Cardiac atrium fibroblast (primary cell): ENCODE data around the gene RCOR2. TPM values are rescaled to one million over a fixed set of nuclear protein-coding genes. Genes with fewer than 3 reads are reported as not detected.

Experiments
- total RNA-seq: library from RNA; depleted of rRNA; stranded (reverse); fragments of >200 nt; gene quantifications from 2 replicates; pipeline ENCODE4 v1.2.3, GENCODE V29; 2015

RCOR2 gene
- total RNA-seq: 3.2 and 3.4 TPM in 2 replicates

DNA sequence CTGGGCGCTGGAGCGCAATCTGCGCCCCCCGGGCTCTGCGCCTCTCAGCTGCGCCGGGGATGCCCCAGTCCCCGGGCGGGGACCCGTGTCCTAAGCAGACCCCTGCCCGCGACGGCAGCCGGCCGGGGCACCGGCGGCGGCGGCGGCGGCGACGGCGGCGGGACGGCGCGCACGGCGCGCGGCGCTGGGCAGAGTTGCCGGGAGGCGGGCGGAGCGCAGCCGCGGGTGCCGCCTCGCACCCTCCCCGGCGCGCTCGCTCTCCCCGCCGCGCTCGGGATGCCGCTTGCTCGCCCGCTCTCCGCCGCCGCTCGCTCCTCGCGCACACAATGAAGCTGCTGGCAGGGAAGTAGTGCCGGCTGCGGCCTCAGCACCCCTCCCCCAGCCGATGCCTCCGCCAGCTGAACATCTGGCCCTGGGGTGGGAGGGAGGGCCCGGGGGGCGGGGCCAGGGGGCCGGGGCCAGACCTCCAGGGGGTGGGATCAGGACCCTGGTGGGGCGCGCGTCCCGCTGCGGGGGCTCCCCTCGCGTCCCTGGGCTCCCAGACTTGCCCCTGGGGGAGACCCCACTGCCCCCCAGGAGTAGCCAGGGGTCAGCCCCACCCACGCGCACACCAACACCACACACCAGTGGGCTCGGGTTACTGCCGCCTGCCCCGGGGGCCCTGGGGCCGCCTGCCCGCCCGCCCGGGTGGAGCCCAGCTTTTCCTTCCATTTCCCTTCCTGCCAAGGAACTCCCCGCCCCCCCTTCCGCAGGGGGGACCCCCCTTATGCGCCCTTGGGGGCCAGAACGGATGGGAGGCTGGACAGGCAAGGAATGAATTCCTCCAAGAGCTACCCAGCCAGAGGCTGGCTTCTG is at the start of gene RCOR2:
RCOR2 (minus strand) TSS at position 328 of the 855 bp plus-strand sequence. CDS start 708 bp downstream, outside the sequence.

DNA sequence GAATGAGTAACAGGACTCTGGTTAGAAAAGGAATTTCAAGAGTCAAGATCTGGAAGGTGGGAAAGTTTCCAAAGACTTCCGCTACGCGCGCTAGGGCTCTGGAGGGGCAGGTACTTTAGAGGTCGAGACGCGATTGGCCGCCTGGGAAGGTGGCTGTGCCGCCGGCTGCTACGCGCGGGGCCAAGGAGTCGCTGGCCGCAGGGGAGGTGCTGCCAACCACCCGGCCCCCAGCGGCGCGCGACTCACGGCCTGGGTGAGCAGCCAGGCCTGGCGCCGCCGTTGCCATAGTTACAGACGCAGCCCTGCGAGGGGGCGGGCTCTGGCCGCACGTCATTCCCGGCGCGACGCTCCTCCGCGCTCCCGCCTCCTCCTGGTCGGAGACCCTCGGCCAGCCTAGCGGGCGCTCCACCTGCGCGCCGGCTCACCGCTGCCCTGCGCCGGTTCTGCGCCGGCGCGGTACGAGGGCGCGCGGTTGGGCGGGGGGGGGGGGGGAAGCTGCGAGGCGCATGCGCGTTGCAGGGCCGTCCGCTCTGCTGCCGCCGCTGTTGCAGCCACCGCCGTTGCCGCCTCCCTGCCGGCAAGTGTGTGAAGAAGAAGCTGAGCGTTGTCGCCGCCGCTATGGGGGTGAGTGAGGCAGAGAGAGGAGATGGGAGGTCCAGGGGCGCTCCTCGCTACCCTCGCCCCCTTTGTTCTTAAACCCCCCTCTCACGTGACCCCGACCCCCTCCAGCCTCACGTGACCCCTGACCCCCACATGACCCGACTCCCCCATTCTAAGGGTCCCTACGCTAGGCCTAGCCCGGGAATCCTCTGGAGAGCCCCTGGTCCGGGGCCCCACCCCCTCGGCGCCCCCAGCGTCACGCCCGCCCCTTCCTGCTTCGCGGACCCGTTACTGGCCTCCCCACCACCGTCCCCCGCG is 21.8 kb upstream of the RCOR2 start, which contains the start of gene NAA40:
NAA40 (plus strand) TSS at position 524 of the 918 bp plus-strand sequence; CDS start at position 619, 95 bp downstream.

Other genes with a start within 250 kb of the RCOR2 start
- gene ATL3, start 245.8 kb downstream of the RCOR2 start, total RNA-seq: 90.3 and 91.9 TPM in 2 replicates
- 97.9 and 104 TPM in 2 replicates for gene RTN3, start 235.7 kb downstream of the RCOR2 start, total RNA-seq
- gene ZFTA, start 148.4 kb downstream of the RCOR2 start, total RNA-seq: 16.5 and 28.2 TPM in 2 replicates
- 16.5 and 18.1 TPM in 2 replicates for gene SPINDOC, start 103.7 kb downstream of the RCOR2 start, total RNA-seq
- 13.4 and 13.7 TPM in 2 replicates for gene MARK2, start 78.1 kb downstream of the RCOR2 start, total RNA-seq
- 11.0 and 13.9 TPM in 2 replicates for gene NAA40, start 21.8 kb upstream of the RCOR2 start, total RNA-seq
- 423 and 461 TPM in 2 replicates for gene COX8A, start 57.5 kb upstream of the RCOR2 start, total RNA-seq
- gene OTUB1, start 69.3 kb upstream of the RCOR2 start, total RNA-seq: 62.6 and 68.4 TPM in 2 replicates
- gene FLRT1, start 118.8 kb upstream of the RCOR2 start, total RNA-seq: under 0.01 and 1.1 TPM in 2 replicates
- gene MACROD1, start 248.9 kb upstream of the RCOR2 start, total RNA-seq: 13.1 and 16.1 TPM in 2 replicates